ENCODE data around the gene GRM7. TPM values are rescaled to one million over a fixed set of nuclear protein-coding genes. Genes with fewer than 3 reads are reported as not detected.

Gene GRM7
- total RNA-seq, 1 donor from 2014 or later: 0.06 TPM

- peak; percentile 70 for DNase-seq (ENCODE audit: extremely low read depth, low read depth, low spot score)
Measured at GRCh38 chr3:7456386-7456785, 595.5 kb downstream of the GRM7 start.

DNA sequence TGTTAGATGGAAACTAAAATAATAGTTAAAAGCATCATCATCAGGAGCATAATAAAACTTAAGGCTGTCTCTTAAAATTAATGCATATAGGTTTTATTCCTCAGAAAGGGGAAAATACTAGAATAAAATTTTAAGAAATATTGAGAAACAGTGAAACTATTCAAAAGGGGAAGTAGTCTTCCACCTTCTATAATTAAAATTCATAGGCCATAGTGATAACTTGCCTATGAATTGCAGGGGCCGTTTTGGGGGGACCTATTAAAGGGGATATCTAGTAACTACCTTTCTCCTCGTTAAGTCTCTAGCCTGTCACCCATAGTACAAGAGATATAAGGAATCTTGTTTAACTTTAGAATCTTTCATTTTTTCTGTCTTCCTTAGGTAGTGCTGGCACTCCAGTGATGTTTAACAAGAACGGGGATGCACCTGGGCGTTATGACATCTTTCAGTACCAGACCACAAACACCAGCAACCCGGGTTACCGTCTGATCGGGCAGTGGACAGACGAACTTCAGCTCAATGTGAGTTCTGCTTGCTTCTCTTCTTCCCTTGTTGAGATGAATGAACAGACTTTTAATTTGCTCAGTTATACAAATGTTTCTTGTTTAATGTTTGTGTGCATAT lies 600.4 kb downstream of the GRM7 start:
- no peak for DNase-seq (ENCODE audit: extremely low read depth, low read depth, low spot score)

- DNase-seq (ENCODE audit: extremely low read depth, low read depth, low spot score): no peak
Measured at GRCh38 chr3:7469866-7470265, 609.0 kb downstream of the GRM7 start.

- DNase-seq (ENCODE audit: extremely low read depth, low read depth, low spot score): no peak
Measured at GRCh38 chr3:7484636-7485035, 623.7 kb downstream of the GRM7 start.

DNA sequence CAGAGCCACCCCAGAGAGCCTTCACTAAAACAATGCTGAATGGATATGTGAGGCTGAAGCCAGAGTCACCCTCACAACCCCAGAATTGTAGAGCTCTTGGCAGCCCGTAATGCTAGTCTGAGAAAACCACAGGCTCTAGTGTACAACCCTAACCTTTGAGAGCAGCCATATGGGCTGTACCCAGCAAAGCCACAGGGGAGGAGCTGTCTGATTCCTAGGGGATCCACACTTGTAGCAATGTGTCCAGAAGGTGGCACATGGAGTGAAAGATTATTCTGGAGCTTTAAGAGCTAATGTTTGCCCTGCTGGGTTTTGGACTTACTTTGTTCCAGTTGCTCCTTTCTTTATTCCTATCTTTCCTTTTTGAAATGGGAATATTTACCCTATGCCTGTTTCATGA lies 626.8 kb downstream of the GRM7 start:
- DNase-seq (ENCODE audit: extremely low read depth, low read depth, low spot score): no peak

DNA sequence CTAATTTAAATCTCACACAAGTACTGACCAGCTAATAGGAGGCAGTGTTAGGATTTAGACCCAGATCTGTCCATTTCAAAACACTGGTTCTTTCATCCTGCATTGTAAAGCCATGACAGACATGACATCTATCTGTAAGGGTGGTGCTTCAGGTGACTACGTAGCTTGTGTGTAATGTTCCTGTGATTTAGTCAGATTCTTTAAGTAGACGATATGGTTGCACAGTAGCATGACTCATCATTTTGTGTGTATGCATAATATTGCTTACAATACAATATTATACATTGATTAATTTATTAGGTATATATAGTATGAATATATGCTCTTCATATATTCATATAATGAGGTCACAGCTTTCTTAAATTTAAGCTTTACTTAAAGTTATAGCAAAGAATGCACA lies 628.5 kb downstream of the GRM7 start:
- no peak for DNase-seq (ENCODE audit: extremely low read depth, low read depth, low spot score)

DNA sequence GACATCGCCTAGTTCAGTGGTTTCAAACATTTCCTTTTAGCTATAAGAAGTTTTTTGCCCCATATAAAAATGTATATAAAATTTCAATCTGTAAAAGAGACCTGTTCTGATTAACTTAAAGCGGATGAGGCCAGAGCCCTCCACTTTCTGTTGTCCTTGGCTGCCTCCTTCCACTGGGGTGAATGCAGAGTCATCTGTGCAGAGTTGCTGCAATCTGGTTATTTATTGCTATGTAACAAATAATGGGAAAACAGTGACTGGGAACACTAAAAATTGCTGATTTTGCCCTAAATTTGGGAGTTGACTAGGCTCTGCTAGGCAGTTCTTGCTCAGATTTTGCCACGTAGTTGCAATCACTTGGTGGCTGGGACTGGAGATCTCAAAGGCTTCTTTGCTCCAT lies 637.8 kb downstream of the GRM7 start:
- no peak for DNase-seq (ENCODE audit: extremely low read depth, low read depth, low spot score)

GRCh38 chr3:7503431-7503830 lies 642.5 kb downstream of the GRM7 start:
- DNase-seq (ENCODE audit: extremely low read depth, low read depth, low spot score): no peak

DNA sequence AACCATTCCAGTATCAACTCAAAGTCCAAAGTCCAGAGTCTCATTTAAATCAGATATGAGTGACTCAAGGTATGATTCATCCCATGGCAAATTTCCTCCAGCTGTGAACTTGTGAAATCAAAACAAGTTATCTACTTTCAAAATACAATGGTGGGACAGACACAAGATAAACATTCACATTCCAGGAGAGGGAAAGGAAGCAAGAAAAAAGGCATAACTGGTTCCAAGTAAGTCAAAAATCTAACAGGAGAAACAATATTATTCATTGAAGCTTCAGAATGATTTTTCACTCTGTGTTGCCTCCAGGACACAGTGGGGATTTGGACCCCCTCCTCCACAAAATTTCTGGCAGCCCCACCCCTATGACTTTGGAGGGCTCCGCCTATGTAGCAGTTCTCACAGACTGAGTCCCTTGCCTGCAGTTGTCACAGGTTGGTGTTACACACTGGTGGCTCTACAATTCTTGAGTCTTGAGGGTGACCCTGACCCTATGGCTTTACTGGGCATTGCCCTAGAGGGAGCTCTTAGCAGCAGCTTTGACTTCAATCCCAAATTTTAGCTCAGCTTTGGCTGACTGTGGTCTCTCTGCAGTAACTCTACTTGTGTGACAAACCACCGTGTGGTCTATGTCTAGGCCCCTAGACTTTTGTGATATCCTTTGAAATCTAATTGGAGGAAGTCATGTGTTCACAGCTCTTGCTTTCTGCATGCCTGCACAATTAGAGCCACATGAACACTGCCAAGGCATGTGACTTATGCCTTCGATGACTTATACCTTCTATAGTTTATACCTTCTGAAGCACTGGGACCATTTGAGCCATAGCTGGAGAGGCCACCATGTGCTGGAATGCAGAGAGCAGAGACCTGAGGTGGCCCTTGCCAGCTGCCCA lies 644.2 kb downstream of the GRM7 start:
- peak; percentile 99 for DNase-seq (ENCODE audit: extremely low read depth, low read depth, low spot score)

DNA sequence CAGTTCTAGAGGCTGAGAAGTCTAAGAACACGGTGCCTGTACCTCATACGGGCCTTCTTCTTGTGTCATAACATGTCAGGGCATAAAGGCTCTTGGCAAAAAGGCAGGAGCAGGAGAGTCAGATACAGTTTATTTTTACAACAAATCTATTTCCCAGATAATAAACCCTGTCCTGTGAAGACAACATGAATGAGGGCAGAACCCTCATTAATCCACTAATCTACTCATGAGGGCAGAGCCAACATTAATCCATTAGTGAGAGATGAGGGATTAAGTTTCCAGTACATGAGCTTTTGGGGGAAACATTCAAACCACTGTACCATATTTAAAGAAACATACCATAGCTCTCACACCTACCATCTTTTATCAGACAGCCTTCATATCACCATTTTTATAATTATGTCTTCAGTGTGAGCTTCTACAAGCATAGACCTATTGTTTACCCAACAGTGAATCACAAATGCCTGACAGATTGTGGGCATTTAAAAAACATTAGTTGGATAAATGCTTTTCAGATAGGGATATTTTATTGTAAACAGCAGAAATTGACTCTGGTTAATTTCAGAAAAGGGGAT lies 645.8 kb downstream of the GRM7 start:
- no peak for DNase-seq (ENCODE audit: extremely low read depth, low read depth, low spot score)

- DNase-seq (ENCODE audit: extremely low read depth, low read depth, low spot score): no peak
Measured at GRCh38 chr3:7508821-7509220, 647.9 kb downstream of the GRM7 start.

DNA sequence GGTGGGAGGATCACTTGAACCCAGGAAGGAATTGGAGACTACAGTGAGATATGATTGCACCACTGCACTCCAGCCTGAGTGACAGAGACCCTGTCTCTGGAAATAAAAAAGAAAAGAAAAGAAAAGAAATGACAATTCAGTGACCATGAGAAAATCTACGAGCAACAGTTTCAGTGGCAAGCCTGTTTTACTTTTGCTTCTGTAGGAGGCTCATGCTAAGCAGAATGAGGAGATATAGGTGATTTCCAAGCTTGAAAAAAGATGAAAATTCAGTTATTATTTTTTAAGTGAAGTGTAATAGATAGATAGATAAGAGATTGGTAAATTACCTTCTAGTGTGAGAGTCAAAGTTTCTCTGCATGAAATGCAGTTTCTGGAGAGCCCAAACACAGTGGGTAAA lies 651.1 kb downstream of the GRM7 start:
- DNase-seq (ENCODE audit: extremely low read depth, low read depth, low spot score): no peak

DNA sequence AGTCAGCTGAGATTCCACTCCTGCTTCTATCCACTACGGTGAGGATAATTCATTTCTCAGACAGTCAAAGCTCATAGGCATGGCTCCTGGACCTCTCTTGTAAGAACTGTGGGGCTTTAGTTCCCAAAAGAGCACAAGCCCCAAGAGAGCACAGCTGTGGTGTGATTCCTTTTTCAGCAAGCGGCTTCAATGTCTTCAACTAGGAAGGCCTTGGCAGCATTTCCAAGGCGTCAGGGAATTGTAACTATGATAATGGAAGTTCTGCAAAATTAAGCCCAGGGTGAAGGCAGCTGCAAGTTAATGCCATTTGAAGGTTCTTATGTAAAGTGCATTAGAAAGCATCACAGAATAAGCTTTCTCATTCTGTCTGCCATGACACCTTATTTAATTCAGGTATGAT lies 657.1 kb downstream of the GRM7 start:
- no peak for DNase-seq (ENCODE audit: extremely low read depth, low read depth, low spot score)

GRCh38 chr3:7518456-7518855 lies 657.5 kb downstream of the GRM7 start:
- DNase-seq (ENCODE audit: extremely low read depth, low read depth, low spot score): peak; percentile 41

- DNase-seq (ENCODE audit: extremely low read depth, low read depth, low spot score): no peak
Measured at GRCh38 chr3:7520059-7520458, 659.1 kb downstream of the GRM7 start.

GRCh38 chr3:7520593-7520992 lies 659.7 kb downstream of the GRM7 start:
- DNase-seq (ENCODE audit: extremely low read depth, low read depth, low spot score): no peak

- DNase-seq (ENCODE audit: extremely low read depth, low read depth, low spot score): no peak
Measured at GRCh38 chr3:7536510-7536909, 675.6 kb downstream of the GRM7 start.

DNA sequence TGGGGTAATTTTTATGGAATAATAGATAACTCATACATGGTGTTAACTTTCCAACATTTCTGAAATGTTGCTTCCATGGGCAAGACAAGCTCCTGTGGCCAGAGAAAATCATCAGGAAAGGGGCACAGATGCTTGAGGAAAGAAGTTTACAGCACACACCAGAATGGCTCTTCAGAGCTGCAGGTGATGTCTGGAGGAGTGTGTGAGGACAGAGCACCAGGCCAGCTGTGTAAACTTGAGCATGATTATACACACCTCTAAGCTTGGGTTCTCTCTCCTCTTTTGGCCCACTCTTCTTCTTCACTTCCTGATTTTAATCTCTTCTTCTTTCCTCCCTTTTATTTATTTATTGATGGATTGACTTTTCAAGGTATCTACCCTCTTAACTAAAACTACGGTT lies 676.0 kb downstream of the GRM7 start:
- no peak for DNase-seq (ENCODE audit: extremely low read depth, low read depth, low spot score)

DNA sequence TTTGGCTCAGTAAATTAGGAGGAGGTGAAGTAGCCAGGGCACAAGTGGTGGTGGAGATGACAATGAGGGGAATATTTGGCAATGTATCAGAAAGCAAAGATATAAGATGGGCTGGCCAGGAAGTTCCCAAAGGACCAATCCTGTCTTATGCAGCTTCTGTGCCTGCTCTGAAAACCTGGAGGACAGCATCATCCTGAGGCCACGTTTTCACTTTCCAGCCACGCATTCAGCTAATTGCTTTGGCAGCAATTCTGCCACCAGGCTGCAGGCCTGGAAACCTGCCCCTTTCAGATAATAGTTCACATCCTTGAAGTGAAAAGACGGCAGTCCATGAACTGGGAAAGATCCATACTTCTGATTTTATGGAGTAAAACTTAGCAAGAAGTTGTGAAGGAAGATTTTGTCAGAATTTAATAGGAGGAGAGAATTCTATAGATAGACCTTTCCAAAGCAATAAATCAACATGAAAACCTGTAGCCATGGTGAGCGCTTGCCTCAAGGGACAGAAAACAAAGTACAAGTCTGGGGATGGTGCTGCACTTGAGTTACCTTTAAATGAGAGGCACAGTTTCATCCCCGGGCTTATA lies 682.5 kb downstream of the GRM7 start:
- no peak for DNase-seq (ENCODE audit: extremely low read depth, low read depth, low spot score)

- DNase-seq (ENCODE audit: extremely low read depth, low read depth, low spot score): no peak
Measured at GRCh38 chr3:7545334-7545733, 684.4 kb downstream of the GRM7 start.

GRCh38 chr3:7546253-7546652 lies 685.3 kb downstream of the GRM7 start:
- peak; percentile 36 for DNase-seq (ENCODE audit: extremely low read depth, low read depth, low spot score)

- DNase-seq (ENCODE audit: extremely low read depth, low read depth, low spot score): no peak
Measured at GRCh38 chr3:7547826-7548225, 686.9 kb downstream of the GRM7 start.

Measured in glomerular endothelial cell (primary cell).